ELF-1 (cell line): ENCODE data around the gene ABHD12B.

Experiments
- DNase-seq: peaks from one replicate; pipeline ENCODE4 v3.0.0-alpha.2; 2016; ENCODE audit warnings: low read depth, low spot score

Gene ABHD12B

GRCh38 chr14:50839048-50839447 lies 32.8 kb upstream of the ABHD12B start:
- no peak for DNase-seq

- no peak for DNase-seq
These were observed 32.2 kb upstream of the ABHD12B start for GRCh38 chr14:50839691-50840090.

GRCh38 chr14:50844391-50844790 lies 27.5 kb upstream of the ABHD12B start:
- DNase-seq: no peak

- DNase-seq: no peak
These were observed 26.7 kb upstream of the ABHD12B start for GRCh38 chr14:50845166-50845565.

GRCh38 chr14:50846226-50846880 lies 25.5 kb upstream of the ABHD12B start:
- no peak for DNase-seq

- no peak for DNase-seq
These were observed 18.0 kb upstream of the ABHD12B start for GRCh38 chr14:50853891-50854290.

GRCh38 chr14:50854521-50854920 lies 17.3 kb upstream of the ABHD12B start:
- DNase-seq: no peak

GRCh38 chr14:50855558-50855957 lies 16.3 kb upstream of the ABHD12B start:
- DNase-seq: no peak

- no peak for DNase-seq
These were observed 15.2 kb upstream of the ABHD12B start for GRCh38 chr14:50856660-50857059.

- no peak for DNase-seq
These were observed 12.6 kb upstream of the ABHD12B start for GRCh38 chr14:50859296-50859624.

GRCh38 chr14:50860478-50861086 lies 11.3 kb upstream of the ABHD12B start:
- peak; percentile 75 for DNase-seq

- peak; percentile 34 for DNase-seq
These were observed 9.8 kb upstream of the ABHD12B start for GRCh38 chr14:50862036-50862570.

GRCh38 chr14:50864237-50864636 lies 7.6 kb upstream of the ABHD12B start:
- no peak for DNase-seq

- no peak for DNase-seq
These were observed 6.9 kb upstream of the ABHD12B start for GRCh38 chr14:50864946-50865345.

GRCh38 chr14:50865391-50866076 lies 6.3 kb upstream of the ABHD12B start:
- no peak for DNase-seq

GRCh38 chr14:50871228-50871627 lies 625 bp upstream of the ABHD12B start:
- DNase-seq: no peak

GRCh38 chr14:50874757-50875156 lies 2.9 kb downstream of the ABHD12B start:
- no peak for DNase-seq

GRCh38 chr14:50875359-50876070 lies 3.7 kb downstream of the ABHD12B start:
- peak; percentile 31 for DNase-seq

GRCh38 chr14:50882932-50883826 lies 11.3 kb downstream of the ABHD12B start:
- peak; percentile 70 for DNase-seq

GRCh38 chr14:50883827-50884197 lies 12.0 kb downstream of the ABHD12B start:
- no peak for DNase-seq

- DNase-seq: no peak
These were observed 15.6 kb downstream of the ABHD12B start for GRCh38 chr14:50887476-50887875.
